ENCODE data around the gene RIIAD1.

RIIAD1 gene

GRCh38 chr1:151704246-151704645 is 17.1 kb upstream of the RIIAD1 start (continued):
- TF ChIP-seq TSHZ1 (tag by site-specific recombination; IDR thresholded peaks at IDR 0.05; ENCODE audit: borderline replicate concordance) (no peak), ZNF248 (tag by site-specific recombination; IDR thresholded peaks at IDR 0.05) (no peak), AEBP2 (tag by site-specific recombination; IDR thresholded peaks at IDR 0.05; ENCODE audit: borderline replicate concordance) (no peak), ZSCAN18 (tag by site-specific recombination; IDR thresholded peaks at IDR 0.05) (no peak), ZNF202 (tag by site-specific recombination; IDR thresholded peaks at IDR 0.05; ENCODE audit: borderline replicate concordance) (no peak), ZBTB44 (tag by site-specific recombination; IDR thresholded peaks at IDR 0.05) (no peak)

- CTCF ChIA-PET: no interaction called here
- TF ChIP-seq ZBTB8A (tag by site-specific recombination; IDR thresholded peaks at IDR 0.05): no peak
- no peak for TF ChIP-seq ZBTB6 (tag by site-specific recombination; IDR thresholded peaks at IDR 0.05)
- no peaks in the 10 kb centered on the region for H3K4me1 ChIP-seq (ENCODE audit: control insufficient read depth, insufficient read depth, low read length)
- POLR2A ChIA-PET: interaction anchor here (0.6 to 0.7 kb wide), 2 partner anchors 126 to 246 kb away, joined by 3 to 4 read pairs; partner anchors contain the start of gene POGZ
- peaks cover 4 to 20% of the 10 kb centered on the region in 2 experiments; a peak in 2 of 3 replicates for H3K36me3 ChIP-seq (ENCODE audit: control insufficient read depth in 2 of 2, insufficient read depth in 1 of 2, low read length in 2 of 2)
- H3K9me3 ChIP-seq (ENCODE audit: control insufficient read depth, insufficient read depth, low read depth, low read length): no peaks in the 10 kb centered on the region
- no peak overlapping the region for H3K27ac ChIP-seq (ENCODE audit: extremely low read depth, low read depth, low read length)
- no peak overlapping the region for H3K4me3 ChIP-seq (ENCODE audit: low read depth, low read length)
Observed at GRCh38 chr1:151705146-151705545, 16.2 kb upstream of the RIIAD1 start.

GRCh38 chr1:151705753-151706463 is 15.4 kb upstream of the RIIAD1 start:
- peaks cover 4 to 12% of the 10 kb centered on the region in 2 experiments; a peak in 2 of 3 replicates for H3K36me3 ChIP-seq (ENCODE audit: control insufficient read depth in 2 of 2, insufficient read depth in 1 of 2, low read length in 2 of 2)
- no peak for TF ChIP-seq HOXA7 (CRISPR knock-in tag; IDR thresholded peaks at IDR 0.05; ENCODE audit: borderline replicate concordance)
- no peak for TF ChIP-seq ZNF202 (tag by site-specific recombination; IDR thresholded peaks at IDR 0.05; ENCODE audit: borderline replicate concordance)
- 0 out of 2 replicates have a peak, but pooled peaks have one; percentile 18 for TF ChIP-seq KLF1 (tag by site-specific recombination; IDR thresholded peaks at IDR 0.05)
- no peaks in the 10 kb centered on the region for H3K9me3 ChIP-seq (ENCODE audit: control insufficient read depth, insufficient read depth, low read depth, low read length)
- ChIA-PET CTCF (no interaction called here), POLR2A (interaction anchor here (0.6 kb wide), 1 partner anchor 125 kb away, joined by 4 read pairs; no protein-coding TSS in a partner anchor)
- no peak overlapping the region for H3K4me3 ChIP-seq (ENCODE audit: low read depth, low read length)
- no peaks in the 10 kb centered on the region for H3K4me1 ChIP-seq (ENCODE audit: control insufficient read depth, insufficient read depth, low read length)
- no peak overlapping the region for H3K27ac ChIP-seq (ENCODE audit: extremely low read depth, low read depth, low read length)
